DOHH2 (cell line): Measurements from ENCODE around the gene PRICKLE1.

Experiments
- EZH2phosphoT487 ChIP-seq: fragments of 200-600 bp; sonication (generic); IDR thresholded peaks from 2 replicates; pipeline ENCODE4 v1.6.1; 2017; ENCODE audit warnings: borderline replicate concordance, mild to moderate bottlenecking, antibody characterized with exemption, low read length, moderate library complexity, mixed read lengths
- TF ChIP-seq, protein P1 (sequence below): fragments of 200-600 bp; sonication (generic); IDR thresholded peaks from one replicate; pipeline ENCODE4 v1.5.1; 2014; ENCODE audit warnings: antibody characterized with exemption, mild to moderate bottlenecking, low read depth, low read length; ENCODE audit not compliant: poor library complexity, severe bottlenecking

GRCh38 chr12:42473130-42473529 lies 116.4 kb downstream of the PRICKLE1 start:
- TF ChIP-seq, protein P1, sequence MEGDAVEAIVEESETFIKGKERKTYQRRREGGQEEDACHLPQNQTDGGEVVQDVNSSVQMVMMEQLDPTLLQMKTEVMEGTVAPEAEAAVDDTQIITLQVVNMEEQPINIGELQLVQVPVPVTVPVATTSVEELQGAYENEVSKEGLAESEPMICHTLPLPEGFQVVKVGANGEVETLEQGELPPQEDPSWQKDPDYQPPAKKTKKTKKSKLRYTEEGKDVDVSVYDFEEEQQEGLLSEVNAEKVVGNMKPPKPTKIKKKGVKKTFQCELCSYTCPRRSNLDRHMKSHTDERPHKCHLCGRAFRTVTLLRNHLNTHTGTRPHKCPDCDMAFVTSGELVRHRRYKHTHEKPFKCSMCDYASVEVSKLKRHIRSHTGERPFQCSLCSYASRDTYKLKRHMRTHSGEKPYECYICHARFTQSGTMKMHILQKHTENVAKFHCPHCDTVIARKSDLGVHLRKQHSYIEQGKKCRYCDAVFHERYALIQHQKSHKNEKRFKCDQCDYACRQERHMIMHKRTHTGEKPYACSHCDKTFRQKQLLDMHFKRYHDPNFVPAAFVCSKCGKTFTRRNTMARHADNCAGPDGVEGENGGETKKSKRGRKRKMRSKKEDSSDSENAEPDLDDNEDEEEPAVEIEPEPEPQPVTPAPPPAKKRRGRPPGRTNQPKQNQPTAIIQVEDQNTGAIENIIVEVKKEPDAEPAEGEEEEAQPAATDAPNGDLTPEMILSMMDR, result no peak
- no peak for TF ChIP-seq EZH2phosphoT487
